Tibial artery (tissue), 4 donors: ENCODE data around the gene MRPL40.

Source experiments
- DNase-seq, 2 donors: peaks; one replicate each; pipeline ENCODE4 v3.0.0-alpha.2; 2019
- H3K27ac ChIP-seq, 2 donors: fragments of 200-600 bp; sonication (generic) in 1 of 2; 1 replicate in 1 of 2; 2 replicates in 1 of 2; pipeline ENCODE4 v1.5.1; 2018 to 2019; ENCODE audit warnings: mild to moderate bottlenecking in 1 of 2
- H3K27me3 ChIP-seq, 2 donors: fragments of 200-600 bp; sonication (generic) in 1 of 2; one replicate each; pipeline versions ENCODE4 v1.5.1 to v1.6.0; 2016 to 2019
- H3K36me3 ChIP-seq, 3 donors: fragments of 200-600 bp; sonication (generic) in 2 of 3; one replicate each; pipeline ENCODE4 v1.5.1; 2016 to 2019; ENCODE audit warnings: mild to moderate bottlenecking in 2 of 3
- H3K4me1 ChIP-seq, 4 donors: fragments of 200-600 bp; sonication (generic) in 2 of 4; 1 replicate in 3 of 4; 2 replicates in 1 of 4; pipeline ENCODE4 v1.5.1; 2016 to 2019
- H3K4me3 ChIP-seq, 2 donors: fragments of 200-600 bp; sonication (generic) in 1 of 2; 1 replicate in 1 of 2; 2 replicates in 1 of 2; pipeline ENCODE4 v1.5.1; 2018 to 2019; ENCODE audit warnings: mild to moderate bottlenecking in 2 of 2
- H3K9me3 ChIP-seq, 3 donors: fragments of 200-600 bp; sonication (generic) in 1 of 3; one replicate each; pipeline ENCODE4 v1.5.1; 2016 to 2019
- intact Hi-C: fragments of 100-400 bp; cut with DNase I; formaldehyde crosslinking; loops from one replicate; pipeline ENCODE4 v1.15.0; 2023; ENCODE audit warnings: low total_unique reads
- TF ChIP-seq, protein P1 (sequence below), 2 experiments: fragments of 200-600 bp in 1 of 2; fragments of 450-650 bp in 1 of 2; IDR thresholded peaks; one replicate each; pipeline ENCODE4 v1.5.1; 2017 to 2019; ENCODE audit warnings: antibody characterized with exemption in 2 of 2, mild to moderate bottlenecking in 1 of 2, moderate library complexity in 1 of 2

MRPL40 gene

DNA sequence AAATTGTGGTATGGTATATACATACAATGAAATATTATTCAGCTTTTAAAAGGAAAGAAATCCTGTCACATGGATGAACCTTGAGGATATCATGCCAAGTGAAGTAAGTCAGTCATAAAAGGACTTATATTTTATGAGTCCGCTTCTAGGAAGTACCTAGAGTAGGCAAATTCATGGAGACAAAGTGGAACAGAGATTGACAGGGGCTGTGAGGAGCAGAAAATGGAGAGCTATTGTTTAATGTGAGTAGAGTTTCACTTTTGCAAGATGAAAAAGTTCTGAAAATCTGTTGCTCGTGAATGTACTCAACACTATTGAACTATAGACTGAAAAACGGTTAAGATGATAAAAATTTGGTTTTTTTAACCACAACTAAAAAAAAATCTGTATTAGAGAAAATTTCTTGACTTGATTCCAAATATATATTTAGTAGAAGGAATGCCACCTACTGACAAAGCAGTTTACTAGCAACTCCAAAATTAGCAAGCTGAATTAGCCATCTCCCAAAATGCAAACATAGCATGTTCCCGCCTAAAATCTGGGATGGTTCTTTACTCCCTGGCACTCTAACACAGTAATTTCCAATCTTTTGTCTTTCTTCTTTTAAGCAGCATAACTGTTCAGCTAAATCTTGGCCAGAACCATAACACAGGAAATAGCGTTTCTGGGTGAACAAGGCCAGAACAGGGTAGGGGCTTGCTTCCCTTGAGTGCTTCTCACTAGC lies 45.1 kb downstream of the MRPL40 start:
- intact Hi-C loops: loop anchor here (5.0 kb wide), 2 partner anchors 240 to 300 kb away; partner anchors contain the start of gene SLC25A1
- Histone ChIP-seq H3K27ac (peak overlapping the region in 1 of 2 donors; percentile 85), H3K9me3 (no peaks in the 10 kb centered on the region), H3K4me3 (peak overlapping the region; percentile 86 to 87), H3K27me3 (no peaks in the 10 kb centered on the region), H3K4me1 (peaks cover 0 to 23% (median 12%) of the 10 kb centered on the region in 4 donors), H3K36me3 (peaks cover 8 to 32% (median 24%) of the 10 kb centered on the region in 3 donors)
- TF ChIP-seq, protein P1, sequence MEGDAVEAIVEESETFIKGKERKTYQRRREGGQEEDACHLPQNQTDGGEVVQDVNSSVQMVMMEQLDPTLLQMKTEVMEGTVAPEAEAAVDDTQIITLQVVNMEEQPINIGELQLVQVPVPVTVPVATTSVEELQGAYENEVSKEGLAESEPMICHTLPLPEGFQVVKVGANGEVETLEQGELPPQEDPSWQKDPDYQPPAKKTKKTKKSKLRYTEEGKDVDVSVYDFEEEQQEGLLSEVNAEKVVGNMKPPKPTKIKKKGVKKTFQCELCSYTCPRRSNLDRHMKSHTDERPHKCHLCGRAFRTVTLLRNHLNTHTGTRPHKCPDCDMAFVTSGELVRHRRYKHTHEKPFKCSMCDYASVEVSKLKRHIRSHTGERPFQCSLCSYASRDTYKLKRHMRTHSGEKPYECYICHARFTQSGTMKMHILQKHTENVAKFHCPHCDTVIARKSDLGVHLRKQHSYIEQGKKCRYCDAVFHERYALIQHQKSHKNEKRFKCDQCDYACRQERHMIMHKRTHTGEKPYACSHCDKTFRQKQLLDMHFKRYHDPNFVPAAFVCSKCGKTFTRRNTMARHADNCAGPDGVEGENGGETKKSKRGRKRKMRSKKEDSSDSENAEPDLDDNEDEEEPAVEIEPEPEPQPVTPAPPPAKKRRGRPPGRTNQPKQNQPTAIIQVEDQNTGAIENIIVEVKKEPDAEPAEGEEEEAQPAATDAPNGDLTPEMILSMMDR (IDR thresholded peaks at IDR 0.05): no peak
- DNase-seq: no peak

DNA sequence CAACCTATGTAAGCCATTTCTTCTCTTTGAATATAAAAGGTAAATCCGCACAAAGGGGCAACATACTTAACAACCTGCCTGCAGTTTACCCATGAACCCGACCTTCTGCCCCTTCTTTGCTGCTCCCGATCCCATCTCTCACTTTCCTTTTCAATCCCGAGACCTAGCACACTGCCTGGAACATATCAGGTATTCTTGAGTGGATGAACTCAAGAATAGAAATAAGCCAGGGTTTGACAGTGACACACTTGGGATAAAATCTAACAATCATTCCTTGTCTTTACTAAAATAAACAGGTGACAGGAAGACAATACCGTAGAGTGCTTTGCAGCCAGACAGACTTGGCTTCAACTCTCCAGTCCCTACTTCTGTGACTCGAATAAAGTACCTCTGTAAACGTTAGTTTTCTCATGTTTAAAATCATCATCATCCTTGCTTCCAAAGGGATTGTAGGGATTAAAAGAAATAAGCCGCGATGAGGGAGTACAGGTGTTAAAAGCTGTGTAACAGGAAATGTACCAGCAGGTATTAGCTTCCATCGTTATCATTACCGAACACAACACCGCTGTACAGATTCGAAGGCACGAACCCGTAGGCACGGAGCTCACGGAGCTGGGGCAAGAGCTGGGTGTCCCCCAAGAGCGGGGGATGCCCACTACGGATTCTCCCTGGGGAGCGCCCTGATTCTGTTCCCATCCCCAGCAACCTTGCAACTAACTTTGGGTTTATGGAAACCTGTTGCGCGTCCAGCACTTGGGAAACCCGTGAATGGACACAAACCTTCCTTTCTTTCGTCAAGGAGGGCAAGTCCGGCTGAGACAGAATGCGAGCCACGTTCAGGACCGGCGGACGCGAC lies 45.9 kb downstream of the MRPL40 start:
- intact Hi-C loops: loop anchor here (5.0 kb wide), 2 partner anchors 239 to 301 kb away; partner anchors contain the start of gene SLC25A1

DNA sequence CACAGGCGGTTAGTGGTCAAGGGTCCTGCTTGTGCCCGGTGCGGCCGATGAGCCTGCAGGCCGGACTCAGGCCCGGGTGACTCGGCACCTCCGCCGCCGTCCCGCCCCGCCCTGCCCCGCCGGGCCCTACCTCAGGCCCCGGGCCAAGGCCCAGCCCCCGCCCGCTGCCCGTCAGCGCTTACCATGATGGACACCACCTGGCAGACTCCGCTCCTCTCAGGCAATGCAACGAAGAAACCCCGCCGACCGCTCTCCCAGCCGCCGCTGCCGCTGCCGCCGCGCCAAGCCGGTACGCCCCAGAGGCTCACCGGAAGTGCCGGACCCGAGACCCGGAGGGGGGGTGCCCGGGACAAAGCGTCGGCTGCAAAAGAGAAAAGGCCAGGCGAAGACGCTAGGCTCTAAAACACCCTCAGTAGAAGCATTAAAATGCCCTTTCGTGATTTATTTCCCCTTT lies 46.6 kb downstream of the MRPL40 start, which contains the start of gene UFD1:
UFD1 (minus strand) TSS at position 293 of the 454 bp plus-strand sequence; CDS start at position 185, 108 bp downstream.
- H3K27me3 ChIP-seq: no peaks in the 10 kb centered on the region
- H3K27ac ChIP-seq: peak within 1 kb of the TSS; percentile 85 to 88
- peak; percentile 71 to 90 for DNase-seq
- peak within 1 kb of the TSS; percentile 86 to 87 for H3K4me3 ChIP-seq
- intact Hi-C loops: loop anchor here (5.0 kb wide), 2 partner anchors 238 to 302 kb away; partner anchors contain the start of gene SLC25A1
- no peaks in the 10 kb centered on the region for H3K9me3 ChIP-seq
- TF ChIP-seq, protein P1 (IDR thresholded peaks at IDR 0.05): no peak
- peaks cover 0 to 23% (median 12%) of the 10 kb centered on the region in 4 donors for H3K4me1 ChIP-seq
- H3K36me3 ChIP-seq: peaks cover 8 to 18% (median 10%) of the 10 kb centered on the region in 3 donors

More for the DNA sequence above, 45.9 kb downstream of the MRPL40 start:
- peak in 1 of 2 donors; percentile 21 for DNase-seq
- Histone ChIP-seq H3K27ac (peak overlapping the region; percentile 85 to 88), H3K9me3 (no peaks in the 10 kb centered on the region), H3K36me3 (peaks cover 8 to 24% (median 16%) of the 10 kb centered on the region in 3 donors), H3K27me3 (no peaks in the 10 kb centered on the region), H3K4me1 (peaks cover 0 to 23% (median 12%) of the 10 kb centered on the region in 4 donors), H3K4me3 (peak overlapping the region; percentile 86 to 87)
- TF ChIP-seq, protein P1 (IDR thresholded peaks at IDR 0.05): no peak

DNA sequence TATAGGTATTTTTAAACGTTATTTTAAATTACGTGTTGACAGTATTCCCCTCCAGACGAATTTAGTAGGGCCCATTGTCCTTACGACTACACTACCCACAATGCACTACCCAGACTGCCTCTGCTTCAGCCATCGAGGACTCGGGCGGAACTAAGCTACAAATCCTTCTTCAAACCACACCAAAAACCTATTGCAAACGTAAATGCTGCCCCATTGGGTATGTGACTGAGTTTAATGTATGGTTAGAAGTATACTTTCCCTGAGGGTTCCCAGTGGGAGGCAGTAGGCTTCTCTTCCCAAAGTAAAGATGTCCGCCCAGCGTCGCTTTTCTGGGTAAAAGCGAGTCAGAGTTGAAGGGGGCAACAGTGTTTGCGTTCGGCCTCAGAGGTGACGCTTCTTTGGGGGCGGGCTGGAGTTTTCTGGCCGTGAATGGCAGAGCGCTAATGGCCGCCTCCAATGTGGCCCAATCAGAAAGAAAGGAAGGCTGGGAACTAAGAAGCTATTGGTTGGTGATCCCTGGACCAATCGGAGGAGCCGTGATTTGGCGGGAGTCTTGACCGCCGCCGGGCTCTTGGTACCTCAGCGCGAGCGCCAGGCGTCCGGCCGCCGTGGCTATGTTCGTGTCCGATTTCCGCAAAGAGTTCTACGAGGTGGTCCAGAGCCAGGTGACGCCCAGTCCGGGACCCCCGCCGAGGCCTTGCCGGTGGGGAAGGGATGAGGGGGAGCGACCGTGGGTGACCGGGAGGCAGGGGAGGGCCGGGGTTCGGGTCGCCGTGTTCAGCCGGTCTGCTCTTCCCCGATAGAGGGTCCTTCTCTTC lies 47.2 kb downstream of the MRPL40 start, which contains the start of gene CDC45:
CDC45 (plus strand) TSS at position 566 of the 818 bp plus-strand sequence; CDS start at position 615, 49 bp downstream.
- intact Hi-C loops: loop anchor here (5.0 kb wide), 2 partner anchors 238 to 302 kb away; partner anchors contain the start of gene SLC25A1
- TF ChIP-seq, protein P1 (IDR thresholded peaks at IDR 0.05): peak in 1 of 2 experiments; percentile 16
- Histone ChIP-seq H3K4me3 (peak within 1 kb of the TSS; percentile 86 to 87), H3K27ac (peak within 1 kb of the TSS; percentile 85 to 88), H3K36me3 (peaks cover 3 to 11% (median 6%) of the 10 kb centered on the region in 3 donors), H3K27me3 (no peaks in the 10 kb centered on the region), H3K4me1 (peaks cover 0 to 23% (median 12%) of the 10 kb centered on the region in 4 donors), H3K9me3 (no peaks in the 10 kb centered on the region)
- peak; percentile 97 to 98 for DNase-seq
